ENCODE data around the gene JUND. TPM values are rescaled to one million over a fixed set of nuclear protein-coding genes. Genes with fewer than 3 reads are reported as not detected.
A peak's percentile ranks its signal among the peaks of the same experiment; 100 is the strongest.

Gene JUND
- total RNA-seq, 5 donors from 2014 or later (not counting 1 experiment from before 2014, with no cell fraction given) = 247 to 1,161 (median 272) TPM

- DNase-seq (peak in 34 of 35 experiments; percentile 47 to 87 (median 78)), ATAC-seq (replicated peaks in 1 of 4) (peak; percentile 47 to 58 (median 54))
- Histone ChIP-seq H3K9me3 (no peaks in the 10 kb centered on the region), H3K36me3 (ENCODE audit: control insufficient read depth in 2 of 2, extremely low read depth in 1 of 2, insufficient read depth in 1 of 2, low read length in 1 of 2) (no peaks in the 10 kb centered on the region), H3K27ac (ENCODE audit: low read length) (peak overlapping the region; percentile 100), H3K27me3 (replicated peaks in 1 of 2; ENCODE audit: control insufficient read depth in 2 of 2, extremely low read depth in 1 of 2, insufficient read depth in 2 of 2, low read length in 1 of 2) (no peaks in the 10 kb centered on the region), H3K4me3 (ENCODE audit: control insufficient read depth in 1 of 2, extremely low read depth in 1 of 2, low read length in 1 of 2) (peak overlapping the region in 1 of 2 donors; percentile 5), H3K4me1 (ENCODE audit: control insufficient read depth in 1 of 2, extremely low read depth in 1 of 2, insufficient read depth in 2 of 2, low read length in 2 of 2) (peaks cover 14 to 82% of the 10 kb centered on the region in 2 experiments)
- CTCF ChIA-PET = interaction anchor here (0.6 to 1.5 kb wide), 4 partner anchors 9 to 38 kb away, joined by 3 to 5 read pairs (median 4); partner anchors contain the start of gene JUND (in 1 of the 2)
- POLR2A ChIA-PET = interaction anchor here (0.8 to 4.5 kb wide), 2 partner anchors 9 to 10 kb away, joined by 3 to 95 read pairs; partner anchors contain the start of gene JUND (in 1 of the 2)
- Mint-ChIP-seq H3K36me3 (no peaks in the 10 kb centered on the region), H3K27me3 (no peaks in the 10 kb centered on the region), H3K27ac (peak overlapping the region; percentile 93 to 96), H3K4me1 (peaks cover 49 to 72% (median 68%) of the 10 kb centered on the region in 3 donors), H3K9me3 (no peaks in the 10 kb centered on the region), H3K4me3 (peak overlapping the region; percentile 66 to 89 (median 89))
- 2% methylated on average over 8 of the region's 14 CpGs for WGBS (ENCODE audit: insufficient coverage)
Observed at GRCh38 chr19:18290302-18291018, 9.0 kb upstream of the JUND start.

GRCh38 chr19:18289471-18290301 lies 8.3 kb upstream of the JUND start:
- DNase-seq (no peak), ATAC-seq (replicated peaks in 1 of 4) (no peak)
- Histone ChIP-seq H3K9me3 (no peaks in the 10 kb centered on the region), H3K27ac (ENCODE audit: low read length) (peak overlapping the region; percentile 100), H3K4me1 (ENCODE audit: control insufficient read depth in 1 of 2, extremely low read depth in 1 of 2, insufficient read depth in 2 of 2, low read length in 2 of 2) (peaks cover 19 to 82% of the 10 kb centered on the region in 2 experiments), H3K4me3 (ENCODE audit: control insufficient read depth in 1 of 2, extremely low read depth in 1 of 2, low read length in 1 of 2) (no peak overlapping the region), H3K27me3 (replicated peaks in 1 of 2; ENCODE audit: control insufficient read depth in 2 of 2, extremely low read depth in 1 of 2, insufficient read depth in 2 of 2, low read length in 1 of 2) (no peaks in the 10 kb centered on the region), H3K36me3 (ENCODE audit: control insufficient read depth in 2 of 2, extremely low read depth in 1 of 2, insufficient read depth in 1 of 2, low read length in 1 of 2) (no peaks in the 10 kb centered on the region)
- CTCF ChIA-PET = interaction anchor here (0.6 to 1.5 kb wide), 6 partner anchors 8 to 132 kb away, joined by 3 to 6 read pairs (median 4); partner anchors contain the start of gene JUND (in 1 of the 2)
- Mint-ChIP-seq H3K36me3 (no peaks in the 10 kb centered on the region), H3K4me3 (peak overlapping the region; percentile 3 to 89 (median 67)), H3K27ac (peak overlapping the region; percentile 93 to 96), H3K9me3 (no peaks in the 10 kb centered on the region), H3K27me3 (no peaks in the 10 kb centered on the region), H3K4me1 (peaks cover 51 to 72% (median 70%) of the 10 kb centered on the region in 3 donors)
- 0% methylated on average over 1 of the region's 12 CpGs for WGBS (ENCODE audit: insufficient coverage)
- POLR2A ChIA-PET = interaction anchor here (0.8 to 4.5 kb wide), 2 partner anchors 8 to 9 kb away, joined by 3 to 95 read pairs; partner anchors contain the start of gene JUND (in 1 of the 2)

GRCh38 chr19:18287836-18288772 lies 6.7 kb upstream of the JUND start:
- Mint-ChIP-seq H3K36me3 (no peaks in the 10 kb centered on the region), H3K4me3 (peak overlapping the region in 1 of 3 donors; percentile 37), H3K27ac (peak overlapping the region in 1 of 2 donors; percentile 27), H3K4me1 (peaks cover 44 to 61% (median 60%) of the 10 kb centered on the region in 3 donors), H3K27me3 (no peaks in the 10 kb centered on the region), H3K9me3 (no peaks in the 10 kb centered on the region)
- H3K27ac ChIP-seq (ENCODE audit: low read length) = no peak overlapping the region
- H3K36me3 ChIP-seq (ENCODE audit: control insufficient read depth in 2 of 2, extremely low read depth in 1 of 2, insufficient read depth in 1 of 2, low read length in 1 of 2) = no peaks in the 10 kb centered on the region
- WGBS (ENCODE audit: insufficient coverage) = 93% methylated on average over 24 of the region's 26 CpGs
- DNase-seq (no peak), ATAC-seq (replicated peaks in 1 of 4) (no peak)
- H3K4me1 ChIP-seq (ENCODE audit: control insufficient read depth in 1 of 2, extremely low read depth in 1 of 2, insufficient read depth in 2 of 2, low read length in 2 of 2) = peaks cover 20 to 75% of the 10 kb centered on the region in 2 experiments
- no peak overlapping the region for H3K4me3 ChIP-seq (ENCODE audit: control insufficient read depth in 1 of 2, extremely low read depth in 1 of 2, low read length in 1 of 2)
- ChIA-PET POLR2A (no interaction called here), CTCF (interaction anchor here in 1 of 2 donors (1.2 kb wide), 1 partner anchor 17 kb away, joined by 3 read pairs; no protein-coding TSS in a partner anchor)
- H3K9me3 ChIP-seq = no peaks in the 10 kb centered on the region
- no peaks in the 10 kb centered on the region for H3K27me3 ChIP-seq (replicated peaks in 1 of 2; ENCODE audit: control insufficient read depth in 2 of 2, extremely low read depth in 1 of 2, insufficient read depth in 2 of 2, low read length in 1 of 2)

GRCh38 chr19:18286973-18287635 lies 5.7 kb upstream of the JUND start:
- ChIA-PET CTCF (no interaction called here), POLR2A (no interaction called here)
- Mint-ChIP-seq H3K9me3 (no peaks in the 10 kb centered on the region), H3K27ac (peak overlapping the region in 1 of 2 donors; percentile 86), H3K4me1 (peaks cover 50 to 66% (median 64%) of the 10 kb centered on the region in 3 donors), H3K27me3 (no peaks in the 10 kb centered on the region), H3K4me3 (peak overlapping the region in 1 of 3 donors; percentile 15), H3K36me3 (no peaks in the 10 kb centered on the region)
- ATAC-seq (replicated peaks in 1 of 4) = no peak
- Histone ChIP-seq H3K4me1 (ENCODE audit: control insufficient read depth in 1 of 2, extremely low read depth in 1 of 2, insufficient read depth in 2 of 2, low read length in 2 of 2) (peaks cover 27 to 76% of the 10 kb centered on the region in 2 experiments), H3K4me3 (ENCODE audit: control insufficient read depth in 1 of 2, extremely low read depth in 1 of 2, low read length in 1 of 2) (no peak overlapping the region), H3K27me3 (replicated peaks in 1 of 2; ENCODE audit: control insufficient read depth in 2 of 2, extremely low read depth in 1 of 2, insufficient read depth in 2 of 2, low read length in 1 of 2) (no peaks in the 10 kb centered on the region), H3K36me3 (ENCODE audit: control insufficient read depth in 2 of 2, extremely low read depth in 1 of 2, insufficient read depth in 1 of 2, low read length in 1 of 2) (no peaks in the 10 kb centered on the region), H3K9me3 (no peaks in the 10 kb centered on the region), H3K27ac (ENCODE audit: low read length) (no peak overlapping the region)
- no peak for DNase-seq
- WGBS (ENCODE audit: insufficient coverage) = 96% methylated on average over 16 of the region's 21 CpGs

GRCh38 chr19:18284712-18285360 lies 3.4 kb upstream of the JUND start:
- Mint-ChIP-seq H3K36me3 (peaks cover under 1% of the 10 kb centered on the region), H3K27me3 (no peaks in the 10 kb centered on the region), H3K4me3 (peak overlapping the region in 2 of 3 donors; percentile 24 to 46), H3K9me3 (no peaks in the 10 kb centered on the region), H3K4me1 (peaks cover 34 to 50% (median 47%) of the 10 kb centered on the region in 3 donors), H3K27ac (peak overlapping the region; percentile 90 to 94)
- no peaks in the 10 kb centered on the region for H3K9me3 ChIP-seq
- no peak overlapping the region for H3K4me3 ChIP-seq (ENCODE audit: control insufficient read depth in 1 of 2, extremely low read depth in 1 of 2, low read length in 1 of 2)
- DNase-seq (peak in 1 of 35 experiments; percentile 52), ATAC-seq (replicated peaks in 1 of 4) (no peak)
- peaks cover 17 to 55% of the 10 kb centered on the region in 2 experiments for H3K4me1 ChIP-seq (ENCODE audit: control insufficient read depth in 1 of 2, extremely low read depth in 1 of 2, insufficient read depth in 2 of 2, low read length in 2 of 2)
- CTCF ChIA-PET = no interaction called here
- no peaks in the 10 kb centered on the region for H3K36me3 ChIP-seq (ENCODE audit: control insufficient read depth in 2 of 2, extremely low read depth in 1 of 2, insufficient read depth in 1 of 2, low read length in 1 of 2)
- H3K27me3 ChIP-seq (replicated peaks in 1 of 2; ENCODE audit: control insufficient read depth in 2 of 2, extremely low read depth in 1 of 2, insufficient read depth in 2 of 2, low read length in 1 of 2) = no peaks in the 10 kb centered on the region
- H3K27ac ChIP-seq (ENCODE audit: low read length) = peak overlapping the region; percentile 88
- WGBS (ENCODE audit: insufficient coverage) = 0% methylated on average over 4 of the region's 12 CpGs
- POLR2A ChIA-PET = no interaction called here
